22Rv1 (cell line): ENCODE data around the gene RASA3.

Experiments used
- ZFX ChIP-seq: fragments of 450-650 bp; IDR thresholded peaks from 2 replicates; pipeline ENCODE4 v1.6.1; 2017; ENCODE audit warnings: antibody characterized with exemption, borderline replicate concordance
- TF ChIP-seq, protein P1 (sequence below): fragments of 450-650 bp; IDR thresholded peaks from 2 replicates; pipeline ENCODE4 v1.5.1; 2017; ENCODE audit warnings: mild to moderate bottlenecking

DNA sequence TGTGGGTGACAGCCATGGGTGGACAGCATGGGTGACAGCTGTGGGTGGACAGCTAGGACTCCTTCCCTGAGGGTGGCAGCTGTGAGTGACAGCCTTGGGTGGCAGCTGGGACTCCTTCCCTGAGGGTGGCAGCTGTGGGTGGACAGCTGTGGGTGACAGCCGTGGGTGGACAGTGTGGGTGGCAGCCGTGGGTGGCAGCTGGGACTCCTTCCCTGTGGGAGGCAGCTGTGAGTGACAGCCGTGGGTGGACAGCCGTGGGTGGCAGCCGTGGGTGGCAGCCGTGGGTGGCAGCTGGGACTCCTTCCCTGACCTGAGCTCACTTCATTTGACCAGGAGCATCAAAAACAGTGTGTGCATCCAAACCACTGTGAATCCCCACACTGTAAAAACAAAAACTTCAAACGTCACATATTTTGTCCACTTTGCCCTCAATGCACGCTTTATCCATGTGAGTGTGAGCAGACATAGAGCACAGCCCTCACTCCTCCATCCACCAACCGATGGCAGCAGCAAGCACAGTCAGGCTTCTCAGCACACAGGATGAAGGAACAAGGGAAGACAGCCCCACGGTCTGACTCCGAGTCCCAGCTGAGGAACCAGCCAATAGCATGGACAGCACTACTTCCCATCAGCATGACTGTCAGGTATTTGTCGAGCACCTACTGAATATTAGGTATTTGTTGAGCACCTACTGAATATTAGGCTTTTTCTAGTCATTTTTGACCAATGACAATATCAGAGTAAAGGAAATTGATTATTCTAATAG, 45.0 kb upstream of the RASA3 start:
- TF ChIP-seq, protein P1, sequence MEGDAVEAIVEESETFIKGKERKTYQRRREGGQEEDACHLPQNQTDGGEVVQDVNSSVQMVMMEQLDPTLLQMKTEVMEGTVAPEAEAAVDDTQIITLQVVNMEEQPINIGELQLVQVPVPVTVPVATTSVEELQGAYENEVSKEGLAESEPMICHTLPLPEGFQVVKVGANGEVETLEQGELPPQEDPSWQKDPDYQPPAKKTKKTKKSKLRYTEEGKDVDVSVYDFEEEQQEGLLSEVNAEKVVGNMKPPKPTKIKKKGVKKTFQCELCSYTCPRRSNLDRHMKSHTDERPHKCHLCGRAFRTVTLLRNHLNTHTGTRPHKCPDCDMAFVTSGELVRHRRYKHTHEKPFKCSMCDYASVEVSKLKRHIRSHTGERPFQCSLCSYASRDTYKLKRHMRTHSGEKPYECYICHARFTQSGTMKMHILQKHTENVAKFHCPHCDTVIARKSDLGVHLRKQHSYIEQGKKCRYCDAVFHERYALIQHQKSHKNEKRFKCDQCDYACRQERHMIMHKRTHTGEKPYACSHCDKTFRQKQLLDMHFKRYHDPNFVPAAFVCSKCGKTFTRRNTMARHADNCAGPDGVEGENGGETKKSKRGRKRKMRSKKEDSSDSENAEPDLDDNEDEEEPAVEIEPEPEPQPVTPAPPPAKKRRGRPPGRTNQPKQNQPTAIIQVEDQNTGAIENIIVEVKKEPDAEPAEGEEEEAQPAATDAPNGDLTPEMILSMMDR, result no peak
- TF ChIP-seq ZFX, result no peak
